Posterior vena cava (tissue), 2 donors: ENCODE data around the gene DPEP2. TPM values are rescaled to one million over a fixed set of nuclear protein-coding genes. Genes with fewer than 3 reads are reported as not detected.
"Not testable (repeated sequence)": the region's sequence is repeated elsewhere in the genome, so short reads cannot be mapped to it uniquely, and the experiment has no call there.

Experiments
- DNase-seq: peaks from one replicate; pipeline ENCODE4 v3.0.0-alpha.2; 2020; ENCODE audit warnings: low spot score
- intact Hi-C, 2 donors: fragments of 100-400 bp; cut with DNase I; formaldehyde crosslinking; loops; one replicate each; pipeline versions ENCODE4 v1.14.1 to v1.14.2; 2022 to 2023
- long read RNA-seq, 2 donors: library from polyadenylated mRNA; unstranded; transcript quantifications; one replicate each; pipeline ENCODE4 v2.0.0, GENCODE V29; 2020 to 2021
- total RNA-seq, 2 donors: library from RNA; stranded (reverse); fragmentation: NEBNext Ultra II Directional; extraction: Animal tissue kit (Norgen Biotek cat#: 25700); gene quantifications; one replicate each; pipeline ENCODE4 v1.2.1, GENCODE V29; 2021
- donor health status: DM: yes; HTN: yes; CAD: no.
- donor health status: DM: yes; HTN: yes; CAD: no.

The DPEP2 gene, protein sequence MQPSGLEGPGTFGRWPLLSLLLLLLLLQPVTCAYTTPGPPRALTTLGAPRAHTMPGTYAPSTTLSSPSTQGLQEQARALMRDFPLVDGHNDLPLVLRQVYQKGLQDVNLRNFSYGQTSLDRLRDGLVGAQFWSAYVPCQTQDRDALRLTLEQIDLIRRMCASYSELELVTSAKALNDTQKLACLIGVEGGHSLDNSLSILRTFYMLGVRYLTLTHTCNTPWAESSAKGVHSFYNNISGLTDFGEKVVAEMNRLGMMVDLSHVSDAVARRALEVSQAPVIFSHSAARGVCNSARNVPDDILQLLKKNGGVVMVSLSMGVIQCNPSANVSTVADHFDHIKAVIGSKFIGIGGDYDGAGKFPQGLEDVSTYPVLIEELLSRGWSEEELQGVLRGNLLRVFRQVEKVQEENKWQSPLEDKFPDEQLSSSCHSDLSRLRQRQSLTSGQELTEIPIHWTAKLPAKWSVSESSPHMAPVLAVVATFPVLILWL
- 1 to 10 TPM; 1.1 to 3.0 TPM for total RNA-seq
- long read RNA-seq, donor 1, partial matches to known transcripts, result 0 of 1 reads
- long read RNA-seq, donor 1, other reads (novel, unspliced or antisense), result 1 of 1 reads
- long read RNA-seq, donor 2, result 0 reads

DNA sequence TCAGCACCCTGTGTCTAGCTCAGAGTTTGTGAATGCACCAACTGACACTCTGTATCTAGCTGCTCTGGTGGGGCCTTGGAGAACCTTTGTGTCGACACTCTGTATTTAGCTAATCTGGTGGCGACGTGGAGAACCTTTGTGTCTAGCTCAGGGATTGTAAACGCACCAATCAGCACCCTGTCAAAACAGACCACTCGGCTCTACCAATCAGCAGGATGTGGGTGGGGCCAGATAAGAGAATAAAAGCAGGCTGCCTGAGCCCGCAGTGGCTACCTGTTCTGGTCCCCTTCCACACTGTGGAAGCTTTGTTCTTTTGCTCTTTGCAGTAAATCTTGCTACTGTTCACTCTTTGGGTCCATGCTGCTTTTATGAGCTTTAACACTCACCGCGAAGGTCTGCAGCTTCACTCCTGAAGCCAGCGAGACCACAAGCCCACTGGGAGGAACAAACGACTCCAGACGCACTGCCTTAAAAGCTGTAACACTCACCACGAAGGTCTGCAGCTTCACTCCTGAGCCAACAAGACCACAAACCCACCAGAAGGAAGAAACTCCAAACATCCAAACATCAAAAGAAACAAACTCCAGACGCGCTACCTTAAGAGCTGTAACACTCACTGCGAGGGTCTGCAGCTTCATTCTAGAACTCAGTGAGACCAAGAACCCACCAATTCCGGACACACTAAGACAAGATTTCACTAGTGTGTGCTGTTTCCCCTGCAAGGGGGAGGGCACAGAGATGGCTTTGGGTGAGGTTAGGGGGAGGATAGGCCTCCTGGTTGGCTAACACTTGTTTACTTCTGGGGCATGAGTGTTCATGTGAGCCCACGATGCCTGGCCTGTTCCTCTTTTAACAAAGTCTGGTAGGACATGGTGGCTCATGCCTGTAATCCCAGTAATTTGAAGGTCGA, at the start of gene DPEP2:
Gene DPEP2, minus strand, starts transcription at position 706 of the 910 bp plus-strand sequence. CDS start 6,272 bp downstream, outside the sequence.
- DNase-seq, intact Hi-C loops: not testable (repeated sequence)

DNA sequence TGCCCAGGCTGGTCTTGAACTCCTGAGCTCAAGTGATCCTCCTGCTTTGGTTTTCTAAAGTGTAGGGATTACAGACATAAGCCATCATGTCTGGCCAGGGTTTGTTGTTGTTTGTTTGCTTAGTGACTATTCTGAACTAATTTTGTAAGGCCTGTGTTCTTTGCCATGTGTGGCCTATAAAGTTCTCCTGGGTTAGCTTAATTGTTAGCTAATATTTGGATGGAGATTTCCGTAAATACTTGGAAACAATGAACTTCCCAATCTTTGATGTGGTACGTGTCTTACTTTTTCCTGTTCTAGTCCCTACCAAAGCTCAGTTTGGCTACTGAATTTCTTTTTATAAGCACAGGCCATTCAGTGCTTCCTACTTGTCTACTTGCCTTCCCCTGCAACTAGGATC, 48.7 kb upstream of the DPEP2 start:
- intact Hi-C loops, result loop anchor here in 1 of 2 donors (10.0 kb wide), 1 partner anchor 223 kb away; no protein-coding TSS in a partner anchor
- DNase-seq, result no peak

DNA sequence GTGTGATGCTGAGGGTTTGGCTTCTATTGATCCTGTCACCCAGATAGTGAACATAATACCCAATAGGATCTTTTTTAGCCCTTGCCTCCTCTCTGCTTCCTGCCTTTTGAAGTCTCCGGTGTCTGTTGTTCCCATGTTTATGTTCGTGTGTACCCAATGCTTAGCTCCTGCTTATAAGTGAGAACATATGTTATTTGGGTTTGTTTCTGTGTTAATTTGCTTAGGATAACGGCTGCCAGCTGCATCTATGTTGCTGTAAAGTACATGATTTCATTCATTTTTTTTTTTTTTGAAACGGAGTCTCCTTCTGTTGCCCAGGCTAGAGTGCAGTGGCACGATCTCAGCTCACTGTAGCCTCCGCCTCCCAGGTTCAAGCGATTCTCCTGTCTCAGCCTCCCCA, 46.8 kb upstream of the DPEP2 start:
- intact Hi-C loops, result loop anchor here in 1 of 2 donors (10.0 kb wide), 1 partner anchor 221 kb away; no protein-coding TSS in a partner anchor
- no peak for DNase-seq

DNA sequence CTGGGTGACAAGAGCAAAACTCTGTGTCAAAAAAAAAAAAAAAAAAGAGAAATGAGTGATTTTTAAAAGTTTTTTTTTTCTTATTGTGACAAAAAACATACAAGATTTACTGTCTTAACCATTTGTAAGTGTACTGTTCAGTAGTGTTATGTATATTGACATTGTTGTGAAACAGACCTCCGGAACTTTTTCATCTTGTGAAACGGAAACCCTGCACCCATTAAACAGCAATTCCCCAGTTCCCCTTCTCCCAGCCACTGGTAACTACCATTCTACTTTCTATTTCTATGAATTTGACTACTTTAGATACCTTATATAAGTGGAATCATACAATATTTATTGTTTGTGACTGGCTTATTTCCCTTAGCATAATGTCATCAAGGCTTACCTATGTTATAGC, 42.5 kb upstream of the DPEP2 start:
- intact Hi-C loops, result loop anchor here in 1 of 2 donors (5.0 to 10.0 kb wide), 2 partner anchors 49 to 217 kb away; no protein-coding TSS in a partner anchor
- DNase-seq, result no peak

DNA sequence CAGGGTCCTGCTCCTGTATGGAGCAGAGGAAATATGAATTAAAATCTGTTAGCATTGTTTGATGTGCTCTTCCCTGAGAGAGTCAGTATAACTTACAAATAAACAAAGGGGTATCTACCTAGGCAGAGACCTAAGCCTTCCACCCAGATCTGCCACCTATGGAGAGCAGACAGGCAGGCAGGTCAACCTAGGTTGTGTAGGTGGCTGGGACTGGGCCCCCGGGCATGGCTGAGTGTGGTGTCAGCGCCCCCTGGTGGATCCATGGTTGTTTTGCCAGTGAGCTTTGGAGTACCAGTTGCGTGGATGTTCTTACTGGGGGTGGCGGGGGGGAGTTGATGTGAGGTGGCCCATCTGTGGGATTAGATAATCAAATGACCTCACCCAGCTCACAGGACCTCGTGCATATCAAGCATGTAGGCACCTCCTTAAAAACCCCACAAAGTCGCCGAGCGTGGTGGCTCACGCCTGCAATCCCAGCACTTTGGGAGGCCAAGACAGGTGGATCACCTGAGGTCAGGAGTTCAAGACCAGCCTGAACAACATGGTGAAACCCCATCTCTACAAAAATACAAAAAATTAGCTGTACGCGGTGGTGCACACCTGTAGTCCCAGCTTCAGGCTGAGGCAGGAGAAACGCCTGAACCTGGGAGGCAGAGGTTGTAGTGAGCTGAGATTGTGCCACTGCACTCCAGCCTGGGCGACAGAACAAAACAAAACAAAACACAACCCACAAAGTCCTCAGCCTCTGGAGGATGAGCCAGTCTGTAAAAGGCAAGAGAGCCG, 41.4 kb upstream of the DPEP2 start:
- DNase-seq, result peak; percentile 94

DNA sequence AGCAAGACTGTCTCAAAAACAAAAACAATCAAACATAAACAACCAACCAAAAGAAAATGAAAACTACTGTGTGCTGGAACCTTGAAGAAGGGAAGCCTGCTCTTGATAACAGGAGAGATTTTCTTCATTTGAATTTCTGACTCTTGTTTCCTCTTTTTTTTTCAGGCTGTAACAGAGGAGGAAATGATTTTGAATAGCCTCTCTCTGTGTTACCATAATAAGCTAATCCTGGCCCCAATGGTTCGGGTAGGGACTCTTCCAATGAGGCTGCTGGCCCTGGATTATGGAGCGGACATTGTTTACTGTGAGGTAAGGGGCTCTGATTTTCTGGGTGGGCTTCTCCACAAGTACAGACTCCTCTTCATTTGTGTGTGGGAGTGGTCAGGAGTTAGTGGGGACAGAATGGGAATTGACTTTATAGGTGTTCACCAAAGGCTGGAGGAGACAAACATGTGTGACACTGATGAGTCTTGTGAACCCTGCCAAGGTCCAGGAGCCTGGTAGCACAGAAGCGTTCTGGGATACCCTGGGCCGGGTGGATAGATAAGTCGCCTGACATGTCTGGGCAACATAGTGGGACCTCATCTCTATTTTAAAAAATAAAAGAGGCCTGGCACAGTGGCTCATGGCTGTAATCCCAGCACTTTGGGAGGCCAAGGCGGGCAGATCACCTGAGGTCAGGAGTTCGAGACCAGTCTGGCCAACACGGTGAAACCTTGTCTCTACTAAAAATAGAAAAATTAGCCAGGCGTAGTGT, 38.7 kb upstream of the DPEP2 start:
- no peak for DNase-seq
- intact Hi-C loops, result no loop called here

More for the DNA sequence above, 41.4 kb upstream of the DPEP2 start:
- intact Hi-C loops, result loop anchor here in 1 of 2 donors (5.0 to 10.0 kb wide), 2 partner anchors 48 to 216 kb away; no protein-coding TSS in a partner anchor

DNA sequence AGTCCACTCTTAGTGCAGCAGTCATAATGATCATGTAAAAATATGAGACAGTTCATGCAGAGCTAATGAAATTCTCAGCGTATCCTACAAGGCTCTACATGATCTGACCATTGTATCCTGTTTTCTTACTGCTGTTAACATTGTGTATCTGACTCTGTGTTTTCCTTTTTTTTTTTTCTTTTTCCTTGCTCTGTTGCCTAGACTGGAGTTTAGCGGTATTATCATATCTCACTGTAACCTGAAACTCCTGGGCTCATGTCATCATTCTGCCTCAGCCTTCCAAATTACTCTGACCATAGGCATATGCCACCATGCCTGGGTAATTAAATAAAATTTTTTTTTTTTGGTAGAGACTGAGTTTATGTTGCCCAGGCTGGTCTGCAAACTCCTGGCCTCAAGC, 35.9 kb upstream of the DPEP2 start:
- no peak for DNase-seq
- intact Hi-C loops, result no loop called here

DNA sequence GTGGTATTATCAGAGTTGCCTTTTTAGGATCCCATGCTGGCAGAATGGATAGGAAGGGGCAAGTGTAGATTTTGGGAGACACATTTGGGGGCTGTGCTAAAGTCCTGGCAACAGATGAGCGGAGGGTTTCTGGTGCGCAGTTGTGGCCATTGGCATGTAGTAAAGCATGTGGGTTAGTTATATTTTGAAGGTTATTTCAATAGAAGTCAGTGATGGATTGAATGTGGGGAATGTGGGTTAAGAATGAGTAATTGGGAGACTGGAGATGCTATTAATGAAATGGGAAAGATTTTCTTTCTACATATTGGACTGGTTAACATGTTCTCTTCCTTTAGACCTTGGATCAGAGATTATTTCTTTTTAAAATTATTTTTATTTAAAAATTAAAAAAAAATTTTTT, 33.8 kb upstream of the DPEP2 start:
- intact Hi-C loops, result no loop called here
- DNase-seq, result no peak

DNA sequence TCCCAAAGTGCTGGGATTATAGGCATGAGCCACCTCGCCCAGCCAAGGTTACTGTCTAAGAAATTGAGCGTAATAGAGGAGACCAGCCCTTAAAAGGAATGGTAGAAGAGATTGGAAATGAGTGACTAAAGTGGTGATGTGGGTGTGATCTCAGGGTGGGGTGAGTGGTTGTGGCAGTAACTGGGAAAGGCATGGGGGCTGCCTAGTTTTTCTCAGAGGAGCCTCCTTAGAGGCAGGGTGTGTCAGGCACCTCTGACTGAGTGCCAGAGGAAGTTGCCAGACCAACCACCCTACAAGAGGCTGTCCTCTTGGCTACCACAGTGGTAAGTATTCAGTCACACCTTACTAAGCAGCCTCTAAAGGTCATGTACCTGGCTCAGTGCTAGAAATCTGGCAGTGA, 32.7 kb upstream of the DPEP2 start:
- intact Hi-C loops, result no loop called here
- no peak for DNase-seq

DNA sequence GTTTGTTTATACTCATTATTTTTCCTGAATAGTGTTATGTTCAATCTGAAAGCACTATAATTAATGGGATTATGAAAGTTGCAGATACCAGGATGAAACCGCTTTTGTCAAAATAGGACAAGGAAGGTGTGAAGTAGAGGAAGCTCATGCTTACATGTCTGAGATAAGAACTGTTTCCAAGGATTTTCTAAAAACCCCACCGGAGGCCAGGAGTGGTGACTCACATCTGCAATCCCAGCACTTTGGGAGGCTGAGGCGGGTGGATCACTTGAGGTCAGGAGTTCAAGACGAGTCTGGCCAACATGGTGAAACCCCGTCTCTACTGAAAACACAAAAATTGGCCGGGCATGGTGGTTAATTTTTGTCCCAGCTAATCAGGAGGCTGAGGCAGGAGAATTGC, 30.8 kb upstream of the DPEP2 start:
- DNase-seq, intact Hi-C loops: not testable (repeated sequence)

DNA sequence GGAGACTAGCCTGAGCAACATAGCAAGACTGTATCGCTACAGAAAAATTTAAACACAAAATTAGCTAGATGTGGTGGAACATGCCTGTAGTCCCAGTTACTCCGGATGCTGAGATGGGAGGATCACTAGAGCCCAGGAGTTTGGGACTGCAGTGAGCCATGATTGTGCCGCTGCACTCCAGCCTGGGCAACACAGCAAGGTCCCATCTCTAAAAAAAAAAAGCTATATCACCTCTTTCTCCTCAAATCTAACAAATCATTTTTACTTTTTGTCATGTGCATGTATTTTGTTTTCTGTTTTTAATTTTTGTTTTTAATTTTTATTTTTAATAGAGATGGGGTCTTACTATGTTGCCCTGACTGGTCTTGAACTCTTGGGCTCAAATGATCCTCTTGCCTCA, 29.7 kb upstream of the DPEP2 start:
- intact Hi-C loops, result no loop called here
- no peak for DNase-seq

DNA sequence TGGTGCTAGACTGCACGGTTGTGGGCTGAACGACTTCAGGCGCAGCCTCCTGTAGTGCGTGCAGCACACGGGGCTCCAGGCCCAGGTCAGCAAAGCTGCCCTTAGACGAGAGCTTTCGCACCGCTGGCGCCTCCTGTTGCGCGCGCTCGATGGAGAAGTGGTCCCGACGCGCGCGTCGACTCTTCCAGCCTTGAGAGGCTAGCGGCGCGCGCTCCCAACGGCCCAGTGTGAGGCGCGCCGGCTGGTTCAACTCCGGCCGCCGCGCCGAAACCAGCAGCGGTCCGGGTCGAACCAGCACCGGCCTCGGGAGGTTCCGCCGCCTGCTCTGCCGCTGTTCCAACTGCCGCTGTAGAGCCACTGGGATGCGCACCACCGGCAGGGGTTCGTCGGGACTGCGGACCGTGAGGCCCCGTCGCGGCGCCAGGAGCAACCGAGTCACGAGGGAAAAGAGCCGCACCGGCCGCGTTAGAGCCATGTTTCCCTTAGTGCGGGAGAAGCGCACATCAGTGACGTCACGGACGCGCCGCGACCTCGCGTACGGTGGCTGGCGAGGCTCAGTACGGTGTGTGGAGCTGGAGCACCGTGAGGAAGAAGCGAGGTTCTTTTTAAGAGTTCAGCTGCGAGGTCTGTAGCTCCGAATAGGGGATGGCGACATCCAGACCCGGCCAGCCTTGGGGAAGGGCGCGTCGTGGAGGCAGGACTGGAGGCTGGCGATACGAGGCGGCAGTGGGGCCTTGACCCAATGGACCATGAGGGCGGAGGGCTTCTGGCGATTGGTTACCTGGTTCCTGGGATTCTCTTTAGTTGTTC, 23.6 kb upstream of the DPEP2 start, which contains the start of the genes DDX28 and DUS2:
Gene DDX28, minus strand, starts transcription at position 505 of the 810 bp plus-strand sequence. Its CDS starts 30 bp downstream, at position 475.
Gene DUS2, plus strand, starts transcription at position 557 of the 810 bp plus-strand sequence. CDS start 14,740 bp downstream, outside the sequence.
- intact Hi-C loops, result no loop called here
- DNase-seq, result peak; percentile 98

DNA sequence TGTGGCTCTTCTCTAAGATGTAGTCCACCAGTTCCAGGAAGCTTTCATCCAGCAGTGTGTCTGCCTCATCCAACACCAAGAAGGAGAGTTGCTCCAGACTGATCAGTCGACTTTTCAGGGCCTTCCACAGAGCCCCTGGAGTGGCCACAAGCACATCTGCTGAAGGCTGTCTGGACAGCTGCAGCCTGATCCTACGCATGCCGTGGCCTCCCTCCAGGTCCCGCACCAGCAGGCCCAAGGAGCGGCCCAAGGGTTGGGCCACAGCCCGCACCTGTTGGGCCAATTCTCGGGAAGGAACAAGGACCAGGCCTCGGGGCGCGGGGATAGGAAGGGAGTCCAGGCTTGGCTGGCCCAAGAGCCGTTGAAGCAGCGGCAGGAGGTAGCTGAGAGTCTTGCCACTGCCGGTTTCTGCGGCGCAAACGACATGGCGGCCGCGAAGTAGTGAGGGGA, 23.0 kb upstream of the DPEP2 start:
- intact Hi-C loops, result no loop called here
- DNase-seq, result peak; percentile 77

DNA sequence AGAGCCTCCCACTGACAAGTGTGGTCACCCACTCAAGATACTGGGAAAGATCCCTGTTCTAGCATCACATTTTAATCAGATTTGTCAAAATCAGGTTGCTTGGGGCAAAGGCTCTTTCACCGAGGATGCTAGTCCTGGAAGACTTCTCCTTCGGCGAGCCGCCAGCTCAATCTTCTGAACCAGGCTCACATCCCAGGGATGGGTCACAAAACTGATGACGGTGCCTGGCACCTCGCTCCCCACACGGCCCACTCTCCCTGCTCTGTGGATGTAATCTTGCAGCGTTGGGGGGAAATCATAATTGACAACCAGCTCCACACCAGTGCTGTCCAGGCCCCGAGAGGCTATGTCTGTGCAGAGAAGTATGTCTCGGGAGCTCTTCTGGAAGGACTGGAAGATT, 22.2 kb upstream of the DPEP2 start:
- no peak for DNase-seq
- intact Hi-C loops, result no loop called here

DNA sequence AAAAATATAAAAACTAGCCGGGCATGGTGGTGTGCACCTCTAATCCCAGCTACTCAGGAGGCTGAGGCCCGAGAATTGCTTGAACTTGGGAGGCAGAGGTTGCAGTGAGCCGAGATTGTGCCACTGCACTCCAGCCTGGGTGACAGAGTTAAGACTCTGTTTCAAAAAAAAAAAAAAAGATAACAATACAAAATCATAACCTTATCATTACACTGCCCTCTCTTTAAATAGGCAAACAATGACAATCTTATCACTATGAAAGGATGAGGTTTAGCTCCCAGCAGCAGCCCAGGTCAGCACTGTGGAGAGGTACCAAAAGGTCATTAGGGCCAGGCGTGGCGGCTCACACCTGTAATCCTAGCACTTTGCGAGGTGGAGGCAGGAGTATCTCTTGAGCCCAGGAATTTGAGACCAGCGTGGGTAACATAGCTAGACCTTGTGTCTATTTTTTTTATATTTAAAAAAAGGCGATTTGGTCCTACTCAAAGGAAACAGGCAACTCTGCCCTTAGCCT, 19.9 kb upstream of the DPEP2 start:
- DNase-seq, result no peak
- intact Hi-C loops, result no loop called here

DNA sequence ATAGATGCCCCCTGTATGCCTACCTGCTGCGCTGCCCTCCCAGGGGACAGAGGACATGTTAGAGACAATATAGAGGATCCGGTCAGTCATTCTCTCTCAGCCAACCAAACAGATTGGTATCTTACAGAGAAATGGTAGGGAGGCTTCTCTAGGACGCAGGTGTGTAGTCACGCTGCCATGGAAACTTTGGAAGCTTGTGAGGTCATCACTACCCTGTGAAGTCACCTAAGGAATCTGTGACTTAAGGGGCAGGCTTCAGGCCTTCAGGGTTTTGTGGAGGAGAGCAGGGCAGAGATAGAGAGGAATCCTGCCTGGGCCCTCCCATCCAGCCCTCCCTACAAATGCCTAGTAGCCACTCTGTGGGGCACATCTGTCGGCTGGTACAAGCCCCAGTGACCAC, 16.4 kb upstream of the DPEP2 start, which contains the start of gene DPEP2NB:
Gene DPEP2NB, minus strand, starts transcription at position 231 of the 400 bp plus-strand sequence. Its CDS starts 141 bp downstream, at position 90.
- intact Hi-C loops, result no loop called here
- no peak for DNase-seq

DNA sequence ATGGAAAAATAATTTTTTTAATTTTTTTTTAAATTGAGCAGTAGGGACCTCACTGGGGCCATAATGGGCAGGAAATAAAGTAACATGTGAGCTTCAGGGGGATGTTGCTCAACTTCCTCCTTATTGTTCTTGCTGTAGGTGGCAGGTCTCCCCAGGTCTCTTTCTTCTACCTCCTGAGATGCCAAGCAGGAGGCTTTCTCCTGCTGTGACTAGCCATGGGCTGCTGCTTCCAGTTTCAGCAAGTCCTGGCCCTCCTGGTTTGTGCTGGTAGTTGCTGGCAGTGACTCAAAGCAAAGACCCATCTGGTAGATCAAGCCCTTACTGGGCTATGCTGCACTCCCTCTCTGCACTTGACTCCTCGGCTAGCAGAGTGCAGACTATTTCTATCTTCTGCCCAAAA, 14.2 kb upstream of the DPEP2 start:
- no peak for DNase-seq
- intact Hi-C loops, result no loop called here
